Muscle layer of colon (tissue), 2 donors: Measurements from ENCODE around the gene HOXD3.

Experiments
- H3K27ac ChIP-seq: one replicate; pipeline ENCODE4 v1.7.0; 2013; ENCODE audit warnings: low read depth, mild to moderate bottlenecking, low read length, moderate library complexity
- H3K27me3 ChIP-seq, 2 donors: one replicate each; pipeline ENCODE4 v1.7.0; 2013; ENCODE audit warnings: low read length in 2 of 2, mild to moderate bottlenecking in 2 of 2; ENCODE audit not compliant: insufficient read depth in 2 of 2, control insufficient read depth in 1 of 2
- H3K36me3 ChIP-seq: one replicate; pipeline ENCODE4 v1.7.0; 2013; ENCODE audit warnings: mild to moderate bottlenecking, low read length; ENCODE audit not compliant: insufficient read depth
- H3K4me1 ChIP-seq: one replicate; pipeline ENCODE4 v1.7.0; 2013; ENCODE audit warnings: mild to moderate bottlenecking, low read length; ENCODE audit not compliant: insufficient read depth
- H3K4me3 ChIP-seq, 2 donors: one replicate each; pipeline ENCODE4 v1.7.0; 2013; ENCODE audit warnings: low read length in 2 of 2, low read depth in 1 of 2, mild to moderate bottlenecking in 1 of 2, moderate library complexity in 1 of 2
- H3K9ac ChIP-seq: one replicate; pipeline ENCODE4 v1.7.0; 2013; ENCODE audit warnings: low read length
- H3K9me3 ChIP-seq: one replicate; pipeline ENCODE4 v1.7.0; 2013; ENCODE audit warnings: mild to moderate bottlenecking, low read length
- donor health status: abdominal sarcoma.
- donor health status: Adenocarcinoma of cecum.

HOXD3 gene

GRCh38 chr2:176156301-176156806 is 753 bp upstream of the HOXD3 start:
- Histone ChIP-seq H3K36me3 (peaks cover 36% of the 10 kb centered on the region), H3K9me3 (no peaks in the 10 kb centered on the region), H3K27me3 (peaks cover 7 to 41% of the 10 kb centered on the region in 2 donors), H3K27ac (no peak overlapping the region), H3K4me1 (peaks cover 9% of the 10 kb centered on the region), H3K9ac (no peak overlapping the region), H3K4me3 (no peak overlapping the region)

- H3K36me3 ChIP-seq = peaks cover 32% of the 10 kb centered on the region
- H3K27ac ChIP-seq = no peak overlapping the region
- no peaks in the 10 kb centered on the region for H3K9me3 ChIP-seq
- H3K4me1 ChIP-seq = peaks cover 13% of the 10 kb centered on the region
- H3K9ac ChIP-seq = no peak overlapping the region
- H3K4me3 ChIP-seq = no peak overlapping the region
- H3K27me3 ChIP-seq = peaks cover 7 to 45% of the 10 kb centered on the region in 2 donors
Observed at GRCh38 chr2:176157499-176158185, 535 bp downstream of the HOXD3 start.

- peaks cover 27% of the 10 kb centered on the region for H3K36me3 ChIP-seq
- H3K9ac ChIP-seq = no peak overlapping the region
- H3K4me3 ChIP-seq = no peak overlapping the region
- H3K9me3 ChIP-seq = no peaks in the 10 kb centered on the region
- no peak overlapping the region for H3K27ac ChIP-seq
- peaks cover 7 to 50% of the 10 kb centered on the region in 2 donors for H3K27me3 ChIP-seq
- peaks cover 13% of the 10 kb centered on the region for H3K4me1 ChIP-seq
Observed at GRCh38 chr2:176158186-176158591, 1.1 kb downstream of the HOXD3 start.

GRCh38 chr2:176158855-176159662 is 2.0 kb downstream of the HOXD3 start:
- Histone ChIP-seq H3K27me3 (peaks cover 7 to 57% of the 10 kb centered on the region in 2 donors), H3K9ac (no peak overlapping the region), H3K4me1 (peaks cover 13% of the 10 kb centered on the region), H3K9me3 (no peaks in the 10 kb centered on the region), H3K4me3 (no peak overlapping the region), H3K27ac (no peak overlapping the region), H3K36me3 (peaks cover 18% of the 10 kb centered on the region)

- Histone ChIP-seq H3K27me3 (peaks cover 7 to 64% of the 10 kb centered on the region in 2 donors), H3K4me1 (peaks cover 17% of the 10 kb centered on the region), H3K4me3 (peak overlapping the region in 1 of 2 donors; percentile 11), H3K9me3 (no peaks in the 10 kb centered on the region), H3K27ac (peak overlapping the region; percentile 42), H3K9ac (no peak overlapping the region), H3K36me3 (peaks cover 11% of the 10 kb centered on the region)
Observed at GRCh38 chr2:176159663-176160250, 2.6 kb downstream of the HOXD3 start.

- Histone ChIP-seq H3K36me3 (peaks cover 4% of the 10 kb centered on the region), H3K9me3 (no peaks in the 10 kb centered on the region), H3K27ac (peak overlapping the region; percentile 42), H3K27me3 (peaks cover 7 to 62% of the 10 kb centered on the region in 2 donors), H3K4me3 (peak overlapping the region; percentile 11 to 32), H3K4me1 (peaks cover 19% of the 10 kb centered on the region), H3K9ac (no peak overlapping the region)
Observed at GRCh38 chr2:176160251-176160985, 3.3 kb downstream of the HOXD3 start.

GRCh38 chr2:176160986-176161824 is 4.1 kb downstream of the HOXD3 start:
- no peaks in the 10 kb centered on the region for H3K36me3 ChIP-seq
- H3K27ac ChIP-seq = no peak overlapping the region
- peaks cover 7 to 58% of the 10 kb centered on the region in 2 donors for H3K27me3 ChIP-seq
- H3K9me3 ChIP-seq = no peaks in the 10 kb centered on the region
- no peak overlapping the region for H3K4me3 ChIP-seq
- peaks cover 19% of the 10 kb centered on the region for H3K4me1 ChIP-seq
- no peak overlapping the region for H3K9ac ChIP-seq

- no peak overlapping the region for H3K27ac ChIP-seq
- H3K27me3 ChIP-seq = peaks cover 7 to 50% of the 10 kb centered on the region in 2 donors
- H3K9ac ChIP-seq = no peak overlapping the region
- peaks cover 19% of the 10 kb centered on the region for H3K4me1 ChIP-seq
- no peaks in the 10 kb centered on the region for H3K36me3 ChIP-seq
- no peaks in the 10 kb centered on the region for H3K9me3 ChIP-seq
- no peak overlapping the region for H3K4me3 ChIP-seq
Observed at GRCh38 chr2:176161825-176162626, 4.9 kb downstream of the HOXD3 start.

- Histone ChIP-seq H3K9ac (no peak overlapping the region), H3K9me3 (no peaks in the 10 kb centered on the region), H3K4me3 (no peak overlapping the region), H3K36me3 (no peaks in the 10 kb centered on the region), H3K27ac (no peak overlapping the region), H3K27me3 (peaks cover 4 to 40% of the 10 kb centered on the region in 2 donors), H3K4me1 (peaks cover 19% of the 10 kb centered on the region)
Observed at GRCh38 chr2:176162911-176163671, 6.0 kb downstream of the HOXD3 start.
